Stimulated activated effector memory CD8-positive, alpha-beta T cell treated with anti-CD3 and anti-CD28 coated beads, Interleukin-12 subunit alpha, Interleukin-12 subunit beta, amount 100 ng/mL, for 72 hours (primary cell): ENCODE results near the gene BRIP1.

Experiments
- ATAC-seq: fragments of 150-1000 bp; cut with Tn5 transposase; 2 replicates; pipeline ENCODE4 v1.10.0; 2021
- DNase-seq, 2 donors: peaks; one replicate each; pipeline ENCODE4 v3.0.0; 2021 to 2022; ENCODE audit warnings: low spot score in 2 of 2
- H3K27ac Mint-ChIP-seq: one replicate; pipeline ENCODE4 v1.8.0; 2022; ENCODE audit warnings: mild to moderate bottlenecking, mixed read lengths
- H3K36me3 Mint-ChIP-seq: one replicate; pipeline ENCODE4 v1.8.0; 2022; ENCODE audit warnings: mild to moderate bottlenecking, mixed read lengths
- H3K4me1 Mint-ChIP-seq: one replicate; pipeline ENCODE4 v1.8.0; 2022; ENCODE audit warnings: mixed read lengths
- H3K4me3 Mint-ChIP-seq: one replicate; pipeline ENCODE4 v1.8.0; 2022; ENCODE audit warnings: mild to moderate bottlenecking, mixed read lengths
- H3K9me3 Mint-ChIP-seq: one replicate; pipeline ENCODE4 v1.8.0; 2022; ENCODE audit warnings: mixed read lengths

Gene BRIP1

GRCh38 chr17:61806936-61807335 is 56.4 kb downstream of the BRIP1 start:
- DNase-seq: no peak
- Mint-ChIP-seq H3K4me3 (no peak overlapping the region), H3K4me1 (peaks cover 6% of the 10 kb centered on the region), H3K27ac (no peak overlapping the region), H3K9me3 (no peaks in the 10 kb centered on the region), H3K36me3 (peaks cover 6% of the 10 kb centered on the region)
- ATAC-seq: no peak

GRCh38 chr17:61806081-61806828 is 57.1 kb downstream of the BRIP1 start:
- Mint-ChIP-seq H3K4me1 (peaks cover 6% of the 10 kb centered on the region), H3K36me3 (peaks cover 6% of the 10 kb centered on the region), H3K4me3 (no peak overlapping the region), H3K9me3 (no peaks in the 10 kb centered on the region), H3K27ac (no peak overlapping the region)
- peak; percentile 62 for ATAC-seq
- DNase-seq: no peak

GRCh38 chr17:61805399-61805798 is 57.9 kb downstream of the BRIP1 start:
- H3K36me3 Mint-ChIP-seq: peaks cover 6% of the 10 kb centered on the region
- H3K27ac Mint-ChIP-seq: no peak overlapping the region
- no peak for ATAC-seq
- H3K9me3 Mint-ChIP-seq: no peaks in the 10 kb centered on the region
- H3K4me3 Mint-ChIP-seq: no peak overlapping the region
- H3K4me1 Mint-ChIP-seq: peaks cover 6% of the 10 kb centered on the region
- no peak for DNase-seq

GRCh38 chr17:61803796-61804195 is 59.5 kb downstream of the BRIP1 start:
- H3K4me1 Mint-ChIP-seq: peaks cover 6% of the 10 kb centered on the region
- ATAC-seq: no peak
- H3K36me3 Mint-ChIP-seq: peaks cover 6% of the 10 kb centered on the region
- no peak for DNase-seq
- H3K4me3 Mint-ChIP-seq: no peak overlapping the region
- no peak overlapping the region for H3K27ac Mint-ChIP-seq
- no peaks in the 10 kb centered on the region for H3K9me3 Mint-ChIP-seq

GRCh38 chr17:61803216-61803615 is 60.1 kb downstream of the BRIP1 start:
- no peak for DNase-seq
- Mint-ChIP-seq H3K36me3 (peaks cover under 1% of the 10 kb centered on the region), H3K4me3 (no peak overlapping the region), H3K4me1 (peaks cover 6% of the 10 kb centered on the region), H3K9me3 (no peaks in the 10 kb centered on the region), H3K27ac (no peak overlapping the region)
- no peak for ATAC-seq

GRCh38 chr17:61799812-61800484 is 63.4 kb downstream of the BRIP1 start:
- Mint-ChIP-seq H3K27ac (no peak overlapping the region), H3K4me3 (no peak overlapping the region), H3K9me3 (no peaks in the 10 kb centered on the region), H3K36me3 (peaks cover 4% of the 10 kb centered on the region), H3K4me1 (no peaks in the 10 kb centered on the region)
- DNase-seq: no peak
- no peak for ATAC-seq

GRCh38 chr17:61797283-61797682 is 66.0 kb downstream of the BRIP1 start:
- no peak for DNase-seq
- Mint-ChIP-seq H3K4me1 (no peaks in the 10 kb centered on the region), H3K27ac (no peak overlapping the region), H3K36me3 (peaks cover 4% of the 10 kb centered on the region), H3K4me3 (no peak overlapping the region), H3K9me3 (no peaks in the 10 kb centered on the region)
- ATAC-seq: no peak

- Mint-ChIP-seq H3K9me3 (no peaks in the 10 kb centered on the region), H3K4me3 (no peak overlapping the region), H3K4me1 (no peaks in the 10 kb centered on the region), H3K27ac (no peak overlapping the region), H3K36me3 (peaks cover 4% of the 10 kb centered on the region)
- ATAC-seq (no peak), DNase-seq (no peak)
Measured at GRCh38 chr17:61795546-61795945, 67.8 kb downstream of the BRIP1 start.

- H3K4me3 Mint-ChIP-seq: no peak overlapping the region
- DNase-seq (no peak), ATAC-seq (no peak)
- H3K27ac Mint-ChIP-seq: no peak overlapping the region
- no peaks in the 10 kb centered on the region for H3K9me3 Mint-ChIP-seq
- peaks cover 4% of the 10 kb centered on the region for H3K36me3 Mint-ChIP-seq
- no peaks in the 10 kb centered on the region for H3K4me1 Mint-ChIP-seq
Measured at GRCh38 chr17:61794792-61795191, 68.5 kb downstream of the BRIP1 start.

- H3K27ac Mint-ChIP-seq: no peak overlapping the region
- no peaks in the 10 kb centered on the region for H3K4me1 Mint-ChIP-seq
- DNase-seq (no peak), ATAC-seq (no peak)
- peaks cover 4% of the 10 kb centered on the region for H3K36me3 Mint-ChIP-seq
- H3K9me3 Mint-ChIP-seq: no peaks in the 10 kb centered on the region
- no peak overlapping the region for H3K4me3 Mint-ChIP-seq
Measured at GRCh38 chr17:61794242-61794641, 69.1 kb downstream of the BRIP1 start.

GRCh38 chr17:61793565-61793964 is 69.8 kb downstream of the BRIP1 start:
- H3K4me1 Mint-ChIP-seq: no peaks in the 10 kb centered on the region
- H3K36me3 Mint-ChIP-seq: peaks cover 4% of the 10 kb centered on the region
- no peak overlapping the region for H3K27ac Mint-ChIP-seq
- H3K9me3 Mint-ChIP-seq: no peaks in the 10 kb centered on the region
- DNase-seq (no peak), ATAC-seq (no peak)
- H3K4me3 Mint-ChIP-seq: no peak overlapping the region

GRCh38 chr17:61789872-61790271 is 73.5 kb downstream of the BRIP1 start:
- DNase-seq (no peak), ATAC-seq (no peak)

GRCh38 chr17:61786088-61786487 is 77.2 kb downstream of the BRIP1 start:
- no peaks in the 10 kb centered on the region for H3K36me3 Mint-ChIP-seq
- H3K27ac Mint-ChIP-seq: no peak overlapping the region
- ATAC-seq (no peak), DNase-seq (no peak)
- H3K4me1 Mint-ChIP-seq: no peaks in the 10 kb centered on the region
- no peaks in the 10 kb centered on the region for H3K9me3 Mint-ChIP-seq
- H3K4me3 Mint-ChIP-seq: no peak overlapping the region

More at GRCh38 chr17:61789872-61790271, 73.5 kb downstream of the BRIP1 start:
- H3K27ac Mint-ChIP-seq: no peak overlapping the region
- no peak overlapping the region for H3K4me3 Mint-ChIP-seq
- no peaks in the 10 kb centered on the region for H3K9me3 Mint-ChIP-seq
- no peaks in the 10 kb centered on the region for H3K36me3 Mint-ChIP-seq
- no peaks in the 10 kb centered on the region for H3K4me1 Mint-ChIP-seq

- Mint-ChIP-seq H3K9me3 (no peaks in the 10 kb centered on the region), H3K27ac (no peak overlapping the region), H3K4me1 (no peaks in the 10 kb centered on the region), H3K36me3 (no peaks in the 10 kb centered on the region), H3K4me3 (no peak overlapping the region)
- no peak for ATAC-seq
- DNase-seq: no peak
Measured at GRCh38 chr17:61784510-61784909, 78.8 kb downstream of the BRIP1 start.

GRCh38 chr17:61783556-61784304 is 79.6 kb downstream of the BRIP1 start:
- DNase-seq: no peak
- Mint-ChIP-seq H3K9me3 (no peaks in the 10 kb centered on the region), H3K4me3 (no peak overlapping the region), H3K27ac (no peak overlapping the region), H3K36me3 (no peaks in the 10 kb centered on the region), H3K4me1 (no peaks in the 10 kb centered on the region)
- ATAC-seq: no peak

- Mint-ChIP-seq H3K9me3 (no peaks in the 10 kb centered on the region), H3K27ac (no peak overlapping the region), H3K4me3 (no peak overlapping the region), H3K4me1 (no peaks in the 10 kb centered on the region), H3K36me3 (no peaks in the 10 kb centered on the region)
- DNase-seq: no peak
- no peak for ATAC-seq
Measured at GRCh38 chr17:61783120-61783519, 80.2 kb downstream of the BRIP1 start.
